Chondrocyte (in vitro differentiated cells): ENCODE results near the gene STK10. TPM values are rescaled to one million over a fixed set of nuclear protein-coding genes. Genes with fewer than 3 reads are reported as not detected.
"Not testable (repeated sequence)": the region's sequence is repeated elsewhere in the genome, so short reads cannot be mapped to it uniquely, and the experiment has no call there.

ENCODE experiments used
- DNase-seq: peaks from one replicate; pipeline ENCODE4 v3.0.0; 2021; ENCODE audit warnings: mixed read lengths, low spot score
- H3K27ac Mint-ChIP-seq: one replicate; pipeline ENCODE4 v1.8.0; 2021; ENCODE audit warnings: mild to moderate bottlenecking, moderate library complexity, mixed read lengths; ENCODE audit not compliant: unreplicated experiment
- H3K27me3 Mint-ChIP-seq: 2 replicates; pipeline ENCODE4 v1.8.0; 2021; ENCODE audit warnings: low read depth, mixed read lengths
- H3K36me3 Mint-ChIP-seq: 2 replicates; pipeline ENCODE4 v1.8.0; 2021; ENCODE audit warnings: low read depth, mixed read lengths
- H3K4me1 Mint-ChIP-seq: 2 replicates; pipeline ENCODE4 v1.8.0; 2021; ENCODE audit warnings: low read depth, mild to moderate bottlenecking, mixed read lengths
- H3K4me3 Mint-ChIP-seq: one replicate; pipeline ENCODE4 v1.8.0; 2021; ENCODE audit warnings: mild to moderate bottlenecking, moderate library complexity, mixed read lengths; ENCODE audit not compliant: unreplicated experiment
- H3K9me3 Mint-ChIP-seq: 2 replicates; pipeline ENCODE4 v1.8.0; 2021; ENCODE audit warnings: low read depth, mixed read lengths
- CTCF ChIP-seq: fragments of 200-600 bp; sonication (generic); IDR thresholded peaks from 2 replicates; pipeline ENCODE4 v1.5.0; 2021; ENCODE audit warnings: antibody characterized with exemption, mild to moderate bottlenecking, moderate library complexity
- total RNA-seq: library from RNA; stranded (reverse); gene quantifications from 3 replicates; pipeline ENCODE4 v1.2.1, GENCODE V29; 2021

STK10 gene
- total RNA-seq, 1 donor from 2014 or later, result 45.9 TPM

- no peaks in the 10 kb centered on the region for H3K27me3 Mint-ChIP-seq
- H3K4me3 Mint-ChIP-seq, result no peak overlapping the region
- H3K27ac Mint-ChIP-seq, result no peak overlapping the region
These were observed 27.5 kb downstream of the STK10 start for GRCh38 chr5:172160506-172160905.

GRCh38 chr5:172159016-172159415 is 29.0 kb downstream of the STK10 start:
- TF ChIP-seq CTCF, result no peak
- Mint-ChIP-seq H3K4me1 (peaks cover 8% of the 10 kb centered on the region), H3K9me3 (no peaks in the 10 kb centered on the region)

More at GRCh38 chr5:172160506-172160905, 27.5 kb downstream of the STK10 start:
- Mint-ChIP-seq H3K9me3 (no peaks in the 10 kb centered on the region), H3K4me1 (peaks cover 13% of the 10 kb centered on the region), H3K36me3 (peaks cover 8% of the 10 kb centered on the region)
- no peak for TF ChIP-seq CTCF
- no peak for DNase-seq

GRCh38 chr5:172156541-172156994 is 31.5 kb downstream of the STK10 start:
- no peak overlapping the region for H3K27ac Mint-ChIP-seq
- TF ChIP-seq CTCF, result no peak
- H3K9me3 Mint-ChIP-seq, result no peaks in the 10 kb centered on the region
- DNase-seq, result no peak
- H3K27me3 Mint-ChIP-seq, result no peaks in the 10 kb centered on the region
- H3K4me3 Mint-ChIP-seq, result no peak overlapping the region
- peaks cover 26% of the 10 kb centered on the region for H3K36me3 Mint-ChIP-seq
- H3K4me1 Mint-ChIP-seq, result peaks cover 2% of the 10 kb centered on the region

More at GRCh38 chr5:172159016-172159415, 29.0 kb downstream of the STK10 start:
- H3K27me3 Mint-ChIP-seq, result no peaks in the 10 kb centered on the region
- DNase-seq, result peak; percentile 71
- H3K36me3 Mint-ChIP-seq, result peaks cover 15% of the 10 kb centered on the region
- no peak overlapping the region for H3K4me3 Mint-ChIP-seq
- H3K27ac Mint-ChIP-seq, result no peak overlapping the region

- not testable (repeated sequence) for H3K4me1 Mint-ChIP-seq, H3K27ac Mint-ChIP-seq, H3K4me3 Mint-ChIP-seq, H3K9me3 Mint-ChIP-seq, H3K27me3 Mint-ChIP-seq
- DNase-seq, result peak; percentile 12
- H3K36me3 Mint-ChIP-seq, result peaks cover 29% of the 10 kb centered on the region
These were observed 32.9 kb downstream of the STK10 start for GRCh38 chr5:172155101-172155500.

GRCh38 chr5:172153695-172154094 is 34.3 kb downstream of the STK10 start:
- TF ChIP-seq CTCF, result no peak
- H3K4me3 Mint-ChIP-seq, result no peak overlapping the region
- H3K4me1 Mint-ChIP-seq, result peaks cover 12% of the 10 kb centered on the region
- no peak for DNase-seq
- H3K27ac Mint-ChIP-seq, result no peak overlapping the region
- H3K9me3 Mint-ChIP-seq, result no peaks in the 10 kb centered on the region
- no peaks in the 10 kb centered on the region for H3K27me3 Mint-ChIP-seq
- peaks cover 29% of the 10 kb centered on the region for H3K36me3 Mint-ChIP-seq

GRCh38 chr5:172151661-172152210 is 36.3 kb downstream of the STK10 start:
- H3K27ac Mint-ChIP-seq, result no peak overlapping the region
- no peaks in the 10 kb centered on the region for H3K9me3 Mint-ChIP-seq
- no peak overlapping the region for H3K4me3 Mint-ChIP-seq
- TF ChIP-seq CTCF, result no peak
- peak; percentile 67 for DNase-seq
- H3K27me3 Mint-ChIP-seq, result no peaks in the 10 kb centered on the region
- peaks cover 25% of the 10 kb centered on the region for H3K36me3 Mint-ChIP-seq
- H3K4me1 Mint-ChIP-seq, result peaks cover 12% of the 10 kb centered on the region
